Hematopoietic multipotent progenitor cell (in vitro differentiated cells): ENCODE measurements around the gene RBBP5. TPM values are rescaled to one million over a fixed set of nuclear protein-coding genes. Genes with fewer than 3 reads are reported as not detected.

Experiments used
- DNase-seq, 3 donors: peaks; one replicate each; pipeline ENCODE4 v3.0.0-alpha.2; 2011 to 2015; ENCODE audit warnings: low read depth in 2 of 3, low spot score in 2 of 3
- total RNA-seq: library from RNA; depleted of rRNA; stranded (reverse); fragments of >200 nt; gene quantifications from one replicate; pipeline ENCODE4 v1.2.3, GENCODE V29; 2012

The RBBP5 gene
- total RNA-seq, 1 donor, result 8.6 TPM

DNA sequence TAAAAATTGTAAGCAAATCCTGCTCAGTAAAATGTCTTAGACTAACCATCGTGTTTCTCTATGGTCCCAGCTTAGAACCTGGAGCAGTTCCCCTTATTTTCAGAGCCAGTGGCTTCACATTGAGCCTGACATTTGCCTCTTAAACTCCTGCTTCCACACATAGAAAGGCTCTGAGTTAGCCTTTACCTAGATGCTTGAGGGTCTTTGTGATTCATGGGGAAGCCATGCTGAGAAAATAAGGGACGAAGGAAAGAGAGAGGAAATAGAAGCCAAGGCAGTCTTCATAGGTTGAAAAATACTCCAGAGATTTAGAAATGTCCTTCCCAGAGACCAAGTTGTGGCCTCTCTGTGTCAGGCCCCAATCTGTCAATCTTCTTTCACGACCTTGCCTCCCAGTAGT, 16.1 kb upstream of the RBBP5 start:
- DNase-seq, result no peak

DNA sequence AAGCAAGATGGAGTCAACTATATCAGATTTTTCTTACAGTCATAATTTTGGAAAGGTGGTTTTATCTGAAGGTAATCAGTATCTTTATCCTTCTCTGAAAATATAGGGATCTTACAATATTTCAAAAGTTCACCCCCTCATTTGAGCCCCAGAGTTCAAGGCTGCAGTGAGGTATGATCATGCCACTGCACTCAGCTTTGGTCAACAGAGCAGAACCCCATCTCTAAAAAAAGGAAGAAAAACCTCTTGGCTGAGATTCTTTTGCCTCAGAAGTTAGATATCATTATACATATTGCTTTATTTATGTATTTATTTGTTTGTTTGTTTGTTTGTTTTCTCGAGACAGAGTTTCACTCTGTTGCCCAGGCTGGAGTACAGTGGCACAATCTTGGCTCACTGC, 11.5 kb upstream of the RBBP5 start:
- no peak for DNase-seq

DNA sequence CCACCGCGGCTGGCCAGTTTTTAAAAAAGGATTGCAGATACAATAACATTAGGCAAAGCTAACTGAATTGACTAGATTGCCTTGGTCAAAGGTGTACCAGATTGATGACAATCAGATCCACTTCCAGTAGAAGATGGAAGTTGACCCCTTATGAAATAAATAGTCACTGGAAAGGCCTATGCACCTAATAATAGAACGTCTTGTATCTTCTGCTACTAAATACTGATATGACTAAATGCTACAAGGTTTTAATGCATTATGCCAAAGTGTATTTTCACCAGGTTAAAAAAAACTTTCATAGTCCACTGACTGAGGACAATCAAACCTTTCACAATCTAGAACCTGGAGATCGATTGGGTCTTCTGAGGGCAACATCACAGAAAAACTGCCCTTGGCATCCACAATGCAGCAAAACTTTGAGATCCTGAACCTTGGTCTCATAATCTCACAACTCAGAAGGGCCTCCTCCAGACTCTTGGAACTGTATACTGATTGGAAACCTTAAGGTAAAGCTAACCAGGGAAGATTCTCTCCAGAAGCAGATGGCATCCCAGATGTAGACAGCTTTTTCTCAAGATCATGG, 7.8 kb upstream of the RBBP5 start:
- no peak for DNase-seq

- no peak for DNase-seq
These were observed 6.3 kb upstream of the RBBP5 start for GRCh38 chr1:205128050-205128449.

DNA sequence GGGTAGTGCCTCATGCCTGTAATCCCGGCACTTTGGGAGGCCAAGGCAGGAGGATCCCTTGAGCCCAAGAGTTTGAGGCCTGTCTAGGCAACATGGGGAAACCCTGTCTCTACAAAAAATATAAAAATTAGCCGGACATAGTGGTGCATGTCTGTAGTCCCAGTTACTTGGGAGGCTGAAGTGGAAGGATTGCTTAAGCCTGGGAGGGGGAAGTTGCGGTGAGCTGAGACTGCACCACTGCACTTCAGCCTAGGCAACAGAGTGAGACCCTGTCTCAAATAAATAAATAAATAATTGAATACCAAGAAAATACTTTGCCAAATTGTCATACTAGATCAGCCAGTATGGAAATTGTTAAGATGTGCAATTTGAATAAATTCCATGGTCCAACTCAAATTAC, 5.9 kb upstream of the RBBP5 start:
- no peak for DNase-seq

DNA sequence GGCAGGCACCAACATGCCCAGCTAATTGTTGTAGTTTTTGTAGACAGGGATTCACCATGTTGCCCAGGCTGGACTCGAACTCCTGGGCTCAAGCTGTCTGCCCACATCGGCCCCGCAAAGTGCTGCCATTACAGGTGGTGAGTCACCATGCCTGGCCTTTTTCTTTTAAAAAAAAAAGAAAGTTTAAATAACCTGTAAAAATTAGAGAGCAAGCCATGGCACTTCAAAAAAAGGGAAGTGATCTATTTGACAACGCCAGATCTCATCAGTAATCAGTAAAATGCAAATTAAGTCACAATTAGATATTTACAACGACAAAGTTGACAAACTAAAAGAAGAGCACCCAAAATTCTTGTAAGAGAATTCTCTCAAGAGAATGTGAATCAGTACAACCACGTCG, 2.9 kb upstream of the RBBP5 start:
- DNase-seq, result peak in 1 of 3 donors; percentile 7

GRCh38 chr1:205122489-205122882, 708 bp upstream of the RBBP5 start:
- no peak for DNase-seq

DNA sequence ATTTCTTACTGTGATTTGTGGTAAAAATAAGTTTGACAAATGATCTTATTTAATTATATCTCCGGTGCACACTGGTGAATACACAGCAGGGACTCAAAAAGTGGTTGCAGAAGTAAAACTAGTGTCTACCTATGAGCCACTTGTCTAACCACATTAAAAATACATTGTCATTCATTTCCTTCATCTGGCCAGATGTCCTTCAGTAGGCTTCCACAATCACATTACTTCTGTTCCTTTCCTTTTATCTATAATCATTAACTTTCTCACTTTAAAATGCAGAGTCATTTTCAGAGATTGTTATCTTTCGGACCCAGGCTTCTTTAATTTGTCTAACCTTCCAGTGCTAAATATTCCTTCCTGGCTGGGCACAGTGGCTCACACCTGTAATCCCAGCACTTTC, 3.0 kb downstream of the RBBP5 start:
- DNase-seq, result peak in 2 of 3 donors; percentile 34 to 50

DNA sequence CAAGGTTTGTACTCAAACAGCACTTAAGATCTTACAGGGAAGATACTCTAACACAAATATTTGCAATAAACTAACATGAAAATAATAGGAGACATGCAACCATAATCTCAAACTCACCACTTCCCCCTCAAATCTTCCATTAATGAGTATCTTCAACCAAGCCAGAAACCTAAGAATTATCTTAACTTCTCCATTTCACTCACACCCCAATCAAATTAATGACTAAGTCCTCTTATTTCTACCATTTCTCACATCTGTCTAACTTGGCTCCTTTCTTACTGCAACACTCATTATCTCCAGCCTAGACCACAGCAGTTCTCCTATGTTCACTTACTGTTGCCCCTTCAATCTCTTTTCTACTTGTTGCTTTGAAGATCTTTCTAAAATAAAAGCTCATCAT, 10.4 kb downstream of the RBBP5 start:
- DNase-seq, result no peak

DNA sequence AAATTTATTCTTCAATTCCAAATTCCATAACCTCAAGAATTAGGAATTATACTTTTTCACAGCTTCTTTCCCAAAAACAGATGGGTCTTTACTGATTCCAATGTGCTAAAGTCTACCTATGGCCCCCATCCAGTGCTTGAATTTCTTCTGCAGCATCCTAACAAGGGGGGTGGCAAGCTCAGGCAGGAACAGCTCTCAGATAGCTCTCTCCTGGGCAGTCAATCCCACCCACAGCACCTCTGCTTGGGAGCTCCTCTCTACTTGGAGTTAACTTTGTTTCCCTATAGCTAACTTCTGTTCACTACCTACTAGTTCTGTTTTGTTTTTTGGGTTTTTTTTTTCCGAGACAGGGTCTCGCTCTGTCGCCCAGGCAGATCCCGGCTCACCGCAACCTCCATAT, 12.1 kb downstream of the RBBP5 start:
- DNase-seq, result no peak

DNA sequence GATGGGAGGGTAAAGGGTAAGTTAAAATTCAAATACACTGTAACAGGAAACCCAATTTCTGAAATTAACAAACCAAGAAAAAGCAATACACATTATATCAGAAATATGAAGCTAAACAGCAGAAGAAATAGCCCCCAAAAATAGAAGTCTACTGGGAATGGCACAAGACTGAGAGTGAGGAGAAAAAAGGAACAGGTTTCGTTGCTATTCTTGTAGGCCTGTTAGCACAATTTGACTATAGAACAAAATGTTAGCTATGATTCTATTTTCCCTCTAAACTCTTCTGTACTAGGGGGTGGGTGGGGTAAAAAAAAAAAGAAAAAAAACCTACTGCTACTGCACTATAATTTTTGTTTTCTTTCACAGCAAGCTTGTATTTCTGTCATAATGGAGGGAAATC, 12.5 kb downstream of the RBBP5 start:
- DNase-seq, result no peak

GRCh38 chr1:205108464-205108863, 13.3 kb downstream of the RBBP5 start:
- no peak for DNase-seq

DNA sequence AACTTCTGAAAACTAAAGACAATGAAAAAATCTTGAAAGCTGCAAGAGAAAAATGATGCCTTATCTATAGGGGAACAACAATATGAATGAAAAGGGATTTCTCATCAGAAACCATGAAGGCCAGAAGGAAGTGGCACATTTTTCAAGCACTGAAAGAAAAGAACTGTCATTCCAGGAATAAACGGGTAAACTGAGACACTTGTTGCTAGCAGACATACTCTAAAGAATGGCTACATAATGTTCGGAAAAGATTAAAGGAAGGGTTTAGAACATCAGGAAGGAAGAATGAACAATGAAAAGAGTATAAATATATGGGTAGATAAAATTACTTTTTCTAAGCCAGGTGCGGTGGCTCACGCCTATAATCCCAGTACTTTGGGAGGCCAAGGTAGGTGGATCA, 14.5 kb downstream of the RBBP5 start:
- no peak for DNase-seq

DNA sequence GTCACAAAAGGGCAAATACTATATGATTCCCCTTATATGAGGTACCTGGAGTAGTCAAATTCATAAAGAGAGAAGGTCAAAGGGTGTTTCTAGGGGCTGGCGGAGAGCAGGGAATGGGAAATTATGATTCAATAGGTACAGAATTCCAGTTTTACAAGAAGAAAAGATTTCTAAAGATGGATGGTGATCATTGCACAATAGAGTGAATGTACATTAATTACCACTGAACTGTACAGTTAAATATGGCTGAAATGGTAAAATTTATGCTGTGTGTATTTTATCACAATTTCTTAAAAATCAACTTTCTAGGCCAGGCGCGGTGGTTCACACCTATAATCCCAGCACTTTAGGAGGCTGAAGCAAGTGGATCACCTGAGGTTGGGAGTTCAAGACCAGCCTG, 19.4 kb downstream of the RBBP5 start:
- DNase-seq, result no peak

- no peak for DNase-seq
These were observed 23.5 kb downstream of the RBBP5 start for GRCh38 chr1:205098242-205098641.

GRCh38 chr1:205095422-205095821, 26.4 kb downstream of the RBBP5 start:
- DNase-seq, result no peak

DNA sequence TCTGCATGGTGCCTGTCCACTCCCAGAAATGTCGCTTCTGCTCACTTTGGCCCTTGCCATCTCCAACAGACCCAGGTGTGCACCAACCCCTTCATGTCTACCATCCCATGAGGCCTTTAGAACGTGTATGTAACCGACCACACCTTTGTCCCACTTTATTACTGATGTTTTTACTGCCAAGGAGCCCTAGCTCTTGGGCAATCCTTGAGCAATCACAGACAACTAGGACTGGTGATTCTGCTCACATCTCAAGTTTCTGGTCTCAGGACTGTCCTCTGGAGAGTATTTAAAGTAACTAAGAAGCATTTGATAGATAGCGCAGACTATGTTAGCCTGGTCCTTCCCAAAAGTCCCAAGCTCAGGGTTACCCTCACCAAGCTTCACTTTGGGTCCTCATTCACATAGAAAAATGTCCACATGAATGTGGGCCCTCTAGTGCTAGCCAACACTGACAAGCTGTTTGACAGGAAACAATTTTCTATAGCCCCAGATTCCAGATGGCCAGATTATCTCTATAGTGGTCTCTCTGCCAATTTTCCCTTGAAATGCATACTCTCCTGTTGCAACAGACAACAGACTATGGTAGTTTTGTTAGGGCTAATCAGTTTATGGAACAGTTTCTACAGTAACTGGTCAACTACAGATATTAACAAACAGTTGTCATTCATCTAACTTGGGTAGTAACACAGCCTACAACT, 30.6 kb downstream of the RBBP5 start:
- no peak for DNase-seq

GRCh38 chr1:205088341-205088740, 33.4 kb downstream of the RBBP5 start:
- no peak for DNase-seq

GRCh38 chr1:205084360-205084759, 37.4 kb downstream of the RBBP5 start, which contains the start of gene TMEM81:
TMEM81 (minus strand) TSS chr1:205084460; CDS start chr1:205084320, 140 bp downstream.
- no peak for DNase-seq

- DNase-seq, result no peak
These were observed 39.3 kb downstream of the RBBP5 start for GRCh38 chr1:205082431-205082830.

DNA sequence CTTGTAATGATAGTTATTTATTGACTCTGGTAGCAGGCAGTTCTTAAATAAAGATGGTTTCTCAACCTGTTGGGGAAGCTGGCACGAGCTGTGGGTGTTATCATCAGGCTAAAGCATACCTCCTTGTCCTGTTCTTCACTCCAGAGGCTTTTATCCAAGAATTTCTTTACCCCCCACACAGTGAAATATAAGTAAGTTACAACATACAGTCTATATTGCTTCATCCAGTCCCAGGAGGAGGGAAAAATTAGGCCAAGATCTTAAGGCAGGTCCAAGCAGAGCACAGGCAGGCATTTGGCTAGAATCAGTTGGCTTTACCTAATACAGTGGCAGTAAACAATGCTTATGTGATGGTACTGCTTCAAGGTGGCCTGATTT, 43.9 kb downstream of the RBBP5 start:
- no peak for DNase-seq

DNA sequence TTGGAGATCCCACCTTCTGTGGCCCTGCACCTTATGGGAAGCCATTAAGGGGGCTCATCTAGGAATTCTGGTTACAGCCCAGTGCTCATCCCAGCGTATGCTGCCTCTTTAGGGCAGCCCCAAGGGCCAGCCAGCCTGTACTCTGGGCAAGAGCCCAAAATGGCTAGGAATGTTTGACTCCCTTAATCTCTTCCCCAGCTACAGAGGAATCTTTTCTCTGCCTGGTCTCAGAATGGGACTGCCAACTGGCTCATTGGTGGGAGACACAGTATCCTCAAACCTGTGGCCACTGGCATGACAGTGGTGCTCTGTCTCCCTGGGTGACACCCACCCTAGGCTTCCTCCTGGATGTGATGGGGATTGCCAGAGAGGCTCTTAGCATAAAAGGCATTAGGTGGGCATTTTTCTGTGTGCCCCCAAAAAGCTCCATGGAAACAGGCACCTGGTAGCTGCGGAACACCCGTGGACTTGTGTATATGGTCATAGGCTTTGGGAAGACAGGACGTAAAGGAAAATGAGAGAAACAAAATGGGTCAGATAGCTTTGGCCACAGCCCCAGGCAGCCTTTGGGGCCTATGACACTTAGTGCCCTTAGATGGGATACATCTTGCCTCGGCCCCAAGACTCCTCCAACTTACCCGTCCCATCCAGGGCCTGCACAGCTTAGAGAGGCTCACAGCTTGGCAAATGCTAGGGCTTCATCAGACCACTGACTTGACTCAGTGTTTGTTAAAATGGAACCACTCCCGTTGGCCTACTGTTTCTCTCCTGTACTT, 44.4 kb downstream of the RBBP5 start:
- no peak for DNase-seq
